Activated naive CD4-positive, alpha-beta T cell treated with anti-CD3 and anti-CD28 coated beads, Interleukin-2, amount 50 U/mL, for 72 hours (primary cell): ENCODE results near the gene CSNK2B. TPM values are rescaled to one million over a fixed set of nuclear protein-coding genes. Genes with fewer than 3 reads are reported as not detected.
"Not testable (repeated sequence)": the region's sequence is repeated elsewhere in the genome, so short reads cannot be mapped to it uniquely, and the experiment has no call there.

Experiments used
- ATAC-seq, 2 donors: fragments of 150-1000 bp; cut with Tn5 transposase; 2 replicates each; pipeline ENCODE4 v1.10.0; 2021; ENCODE audit warnings: mild to moderate bottlenecking in 2 of 2, moderate library complexity in 2 of 2
- DNase-seq, 2 donors: peaks; one replicate each; pipeline ENCODE4 v3.0.0; 2021 to 2022; ENCODE audit warnings: low spot score in 2 of 2
- H3K27ac Mint-ChIP-seq, 2 donors: one replicate each; pipeline ENCODE4 v1.8.0; 2022; ENCODE audit warnings: mild to moderate bottlenecking in 2 of 2, mixed read lengths in 2 of 2
- H3K36me3 Mint-ChIP-seq, 2 donors: one replicate each; pipeline ENCODE4 v1.8.0; 2022; ENCODE audit warnings: mixed read lengths in 2 of 2
- H3K9me3 Mint-ChIP-seq, 2 donors: one replicate each; pipeline ENCODE4 v1.8.0; 2022; ENCODE audit warnings: mixed read lengths in 2 of 2
- total RNA-seq, 2 donors: library from RNA; stranded (reverse); gene quantifications; one replicate each; pipeline ENCODE4 v1.2.3, GENCODE V29; 2022

The CSNK2B gene
- total RNA-seq, 2 donors from 2014 or later = 242 to 251 TPM

DNA sequence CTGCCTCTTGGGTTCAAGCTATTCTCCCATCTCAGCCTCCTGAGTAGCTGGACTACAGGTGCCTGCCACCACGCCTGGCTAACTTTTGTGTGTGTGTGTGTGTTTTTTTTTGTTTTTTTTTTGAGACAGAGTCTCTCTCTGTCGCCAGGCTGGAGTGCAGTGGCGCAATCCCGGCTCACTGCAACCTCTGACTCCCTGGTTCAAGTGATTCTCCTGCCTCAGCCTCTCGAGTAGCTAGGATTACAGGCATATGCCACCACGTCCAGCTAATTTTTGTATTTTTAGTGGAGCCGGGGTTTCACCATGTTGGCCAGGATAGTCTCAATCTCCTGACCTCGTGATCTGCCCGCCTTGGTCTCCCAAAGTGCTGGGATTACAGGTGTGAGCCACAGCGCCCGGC lies 43.3 kb downstream of the CSNK2B start:
- H3K36me3 Mint-ChIP-seq, H3K9me3 Mint-ChIP-seq, H3K27ac Mint-ChIP-seq, DNase-seq, ATAC-seq: not testable (repeated sequence)

DNA sequence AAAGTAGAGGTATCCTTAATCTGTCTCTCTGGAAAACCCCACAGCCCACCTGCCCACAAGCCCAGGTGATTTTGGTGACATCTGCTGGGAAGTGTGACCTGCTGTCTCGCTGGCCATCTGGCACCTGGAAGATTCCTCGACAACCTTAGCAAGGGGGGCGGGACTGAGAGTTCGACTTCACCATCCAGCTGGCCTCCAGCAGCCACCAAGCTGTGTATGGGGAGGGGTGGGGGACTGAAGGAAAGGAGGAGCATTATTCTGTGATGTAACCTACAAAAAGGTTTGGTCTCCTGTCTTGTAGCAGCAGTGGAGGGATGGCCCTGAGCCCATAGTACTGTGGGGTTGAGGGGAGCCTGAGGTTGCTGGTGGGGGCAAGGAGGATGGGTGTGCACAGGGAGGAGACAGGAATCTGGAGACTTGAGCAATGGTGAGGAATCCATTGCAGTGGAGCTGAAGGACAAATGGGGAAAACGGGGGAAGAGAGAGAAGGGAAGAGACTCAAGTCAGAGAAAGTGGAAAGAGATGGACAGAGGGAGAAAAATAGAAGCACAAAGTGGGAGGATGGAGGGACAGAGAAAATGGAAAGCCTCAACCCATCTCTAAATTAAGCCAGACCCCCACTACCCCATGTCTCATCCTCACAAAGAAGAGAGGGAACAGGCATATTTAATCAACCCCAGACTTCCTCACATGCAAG lies 44.8 kb downstream of the CSNK2B start:
- H3K36me3 Mint-ChIP-seq = no peaks in the 10 kb centered on the region
- DNase-seq (no peak), ATAC-seq (no peak)
- peak overlapping the region in 1 of 2 donors; percentile 19 for H3K27ac Mint-ChIP-seq
- H3K9me3 Mint-ChIP-seq = no peaks in the 10 kb centered on the region

DNA sequence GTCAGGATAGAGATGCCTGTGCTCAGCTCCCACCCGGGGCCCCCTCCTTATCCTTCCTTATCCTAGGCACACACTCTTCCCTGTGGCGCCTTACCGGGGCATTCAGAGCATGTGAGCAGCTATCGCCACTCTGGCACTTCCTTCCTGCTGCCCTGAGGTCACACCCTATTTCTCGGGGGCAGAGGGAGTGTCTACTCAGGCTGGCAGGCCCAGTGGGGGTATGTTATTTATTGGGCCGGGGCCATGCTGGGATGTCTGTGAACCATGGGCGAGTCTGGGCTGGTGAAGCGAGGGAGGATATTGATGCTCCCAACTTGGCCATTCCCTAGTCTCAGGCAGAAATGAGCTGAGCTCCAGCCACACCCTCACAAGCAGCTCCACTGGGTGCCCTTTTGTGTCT lies 45.4 kb downstream of the CSNK2B start:
- peak in 1 of 2 donors; percentile 9 for ATAC-seq
- H3K9me3 Mint-ChIP-seq = no peaks in the 10 kb centered on the region
- peak overlapping the region; percentile 19 to 80 for H3K27ac Mint-ChIP-seq
- no peak for DNase-seq
- H3K36me3 Mint-ChIP-seq = no peaks in the 10 kb centered on the region

DNA sequence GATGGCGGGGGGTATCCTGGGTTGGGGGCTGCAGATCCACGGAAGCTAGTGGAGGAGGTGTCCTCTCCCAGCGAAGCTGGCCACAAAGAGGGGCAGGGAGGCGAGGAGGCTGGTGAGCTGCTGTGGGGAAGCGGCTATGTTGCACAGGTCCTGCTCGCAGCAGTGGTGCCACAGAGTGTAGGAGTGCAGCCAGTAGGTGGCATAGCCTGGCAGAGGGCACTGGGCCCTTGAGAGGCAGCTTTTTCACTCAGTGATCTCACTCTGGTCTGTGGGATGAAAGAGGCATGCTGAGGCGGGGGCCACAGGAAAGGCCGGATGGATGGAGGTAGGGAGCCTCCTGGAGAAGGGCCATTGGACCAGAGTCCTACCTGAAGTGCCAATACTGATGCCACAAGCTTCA lies 46.4 kb downstream of the CSNK2B start:
- Mint-ChIP-seq H3K27ac (no peak overlapping the region), H3K36me3 (no peaks in the 10 kb centered on the region), H3K9me3 (no peaks in the 10 kb centered on the region)
- ATAC-seq = peak in 1 of 2 donors; percentile 45
- DNase-seq = no peak

DNA sequence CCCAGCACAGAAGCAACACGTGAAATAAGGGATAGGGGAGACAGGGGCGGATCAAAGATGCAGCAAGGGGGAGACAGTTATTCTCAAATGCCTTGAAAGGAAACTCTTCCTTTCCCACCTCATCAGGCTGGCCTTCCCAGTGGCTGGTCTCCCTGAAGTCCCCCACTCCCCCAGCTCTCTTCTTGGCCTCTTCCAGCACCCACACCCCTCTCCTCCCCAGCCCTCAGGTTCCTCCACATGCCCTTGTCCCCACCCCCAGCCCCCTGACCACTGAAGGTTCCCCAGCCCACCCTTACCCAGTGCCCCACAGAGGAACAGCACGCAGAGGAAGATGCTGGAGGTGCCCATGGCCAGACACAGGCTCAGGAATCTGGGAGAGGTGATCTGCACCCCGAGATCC lies 47.6 kb downstream of the CSNK2B start:
- ATAC-seq = no peak
- H3K9me3 Mint-ChIP-seq = no peaks in the 10 kb centered on the region
- no peak for DNase-seq
- no peaks in the 10 kb centered on the region for H3K36me3 Mint-ChIP-seq
- no peak overlapping the region for H3K27ac Mint-ChIP-seq

DNA sequence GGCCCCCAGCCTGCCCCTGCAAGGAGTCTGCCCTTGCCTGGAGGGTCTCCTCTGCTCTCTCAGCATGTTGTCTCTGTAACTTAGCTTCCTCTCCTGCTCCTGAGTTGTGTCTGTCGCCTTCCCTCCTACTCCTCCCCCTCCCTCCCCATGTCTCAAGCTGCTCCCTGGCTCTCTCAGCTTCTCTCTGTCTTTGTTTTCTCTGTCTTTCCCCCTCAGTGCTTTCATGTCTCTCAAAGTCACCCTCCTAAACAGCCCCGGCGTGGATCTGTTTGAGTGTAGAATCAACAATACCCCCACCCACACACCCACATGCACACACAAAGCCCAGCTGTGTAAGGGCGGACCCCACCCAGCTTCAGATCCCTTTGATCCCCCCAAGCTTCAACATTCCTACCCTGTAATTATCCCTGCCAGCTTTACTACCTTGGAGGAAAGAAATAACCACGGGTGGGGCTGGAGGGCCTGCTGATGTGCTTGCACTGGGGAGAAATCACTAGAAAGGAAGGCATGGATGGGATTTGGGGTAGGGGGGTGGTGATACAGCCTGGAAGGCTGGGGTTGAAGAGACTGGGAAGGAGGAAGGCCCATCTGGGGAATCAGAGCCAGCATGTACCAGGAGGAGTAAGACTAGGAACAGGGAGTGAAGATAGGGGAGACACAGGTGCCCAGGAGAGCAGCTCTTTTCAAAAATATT lies 48.3 kb downstream of the CSNK2B start:
- DNase-seq (no peak), ATAC-seq (no peak)
- H3K9me3 Mint-ChIP-seq = no peaks in the 10 kb centered on the region
- peak overlapping the region in 1 of 2 donors; percentile 26 for H3K27ac Mint-ChIP-seq
- H3K36me3 Mint-ChIP-seq = no peaks in the 10 kb centered on the region

DNA sequence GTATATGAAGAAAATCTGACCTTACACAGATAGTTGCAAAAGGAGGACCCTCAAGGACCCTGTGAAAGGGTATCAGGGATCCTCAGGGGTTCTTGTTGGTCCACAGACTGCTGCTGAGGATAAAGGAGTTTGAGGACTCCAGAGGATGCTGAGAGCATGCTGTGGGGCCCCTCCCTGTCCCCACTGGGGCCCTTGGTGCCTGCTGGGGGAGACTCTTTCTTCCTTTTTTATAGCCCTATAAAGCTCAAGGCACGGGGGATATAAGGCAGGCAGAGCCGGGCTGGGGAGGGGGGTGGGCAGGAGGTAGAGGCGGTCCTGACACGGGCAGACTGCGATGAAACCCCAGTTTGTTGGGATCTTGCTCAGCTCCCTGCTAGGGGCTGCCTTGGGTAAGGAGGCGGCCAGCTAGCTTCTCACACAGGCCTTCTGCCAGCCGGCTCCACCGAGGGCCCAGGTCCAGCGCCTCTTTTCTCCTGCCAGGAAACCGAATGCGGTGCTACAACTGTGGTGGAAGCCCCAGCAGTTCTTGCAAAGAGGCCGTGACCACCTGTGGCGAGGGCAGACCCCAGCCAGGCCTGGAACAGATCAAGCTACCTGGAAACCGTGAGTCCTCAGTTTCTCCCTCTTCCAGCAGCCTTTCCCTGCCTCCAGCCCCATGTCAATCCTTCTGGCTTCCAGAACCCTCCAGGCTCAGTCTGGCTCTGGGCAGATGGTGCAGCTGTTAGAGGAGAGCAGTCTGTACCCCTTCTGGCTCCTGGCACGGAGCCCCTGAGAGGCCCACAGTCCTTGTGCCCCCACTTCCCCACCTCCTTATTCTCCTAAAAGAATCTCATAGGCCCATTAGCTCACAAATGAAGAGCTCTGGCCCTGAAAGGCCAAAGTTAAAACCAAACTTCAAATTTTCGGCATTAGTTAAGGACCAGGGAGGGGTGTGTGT lies 49.4 kb downstream of the CSNK2B start, which contains the start of gene LY6G6D:
LY6G6D (plus strand) TSS at position 327 of the 937 bp plus-strand sequence; CDS start at position 335, 8 bp downstream.
- DNase-seq = no peak
- no peak for ATAC-seq
- Mint-ChIP-seq H3K9me3 (no peaks in the 10 kb centered on the region), H3K36me3 (no peaks in the 10 kb centered on the region), H3K27ac (peak within 1 kb of the TSS in 1 of 2 donors; percentile 26)

DNA sequence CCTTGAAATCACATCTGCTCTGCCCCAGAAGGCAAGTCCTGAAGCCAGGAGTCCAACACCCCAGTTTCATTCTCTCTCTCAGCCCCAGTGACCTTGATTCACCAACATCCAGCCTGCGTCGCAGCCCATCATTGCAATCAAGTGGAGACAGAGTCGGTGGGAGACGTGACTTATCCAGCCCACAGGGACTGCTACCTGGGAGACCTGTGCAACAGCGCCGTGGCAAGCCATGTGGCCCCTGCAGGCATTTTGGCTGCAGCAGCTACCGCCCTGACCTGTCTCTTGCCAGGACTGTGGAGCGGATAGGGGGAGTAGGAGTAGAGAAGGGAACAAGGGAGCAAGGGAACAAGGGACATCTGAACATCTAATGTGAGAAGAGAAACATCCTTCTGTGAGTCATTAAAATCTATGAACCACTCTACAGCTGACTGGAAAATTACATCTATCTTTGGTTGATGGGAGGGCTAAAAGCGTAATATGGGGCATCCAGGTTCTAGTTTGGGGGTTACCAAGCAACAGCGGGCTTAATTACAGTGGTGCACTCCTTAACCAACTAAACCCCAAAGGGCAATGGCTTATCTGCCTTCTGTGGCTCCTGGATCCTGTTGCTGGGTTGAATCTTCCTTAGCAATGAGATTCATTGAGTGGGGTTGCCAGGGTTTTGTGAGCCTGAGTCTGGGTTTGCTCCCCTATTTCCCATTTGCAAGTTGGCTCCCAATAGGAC lies 51.8 kb downstream of the CSNK2B start:
- Mint-ChIP-seq H3K27ac (peak overlapping the region in 1 of 2 donors; percentile 75), H3K36me3 (no peaks in the 10 kb centered on the region), H3K9me3 (no peaks in the 10 kb centered on the region)
- no peak for ATAC-seq
- no peak for DNase-seq

DNA sequence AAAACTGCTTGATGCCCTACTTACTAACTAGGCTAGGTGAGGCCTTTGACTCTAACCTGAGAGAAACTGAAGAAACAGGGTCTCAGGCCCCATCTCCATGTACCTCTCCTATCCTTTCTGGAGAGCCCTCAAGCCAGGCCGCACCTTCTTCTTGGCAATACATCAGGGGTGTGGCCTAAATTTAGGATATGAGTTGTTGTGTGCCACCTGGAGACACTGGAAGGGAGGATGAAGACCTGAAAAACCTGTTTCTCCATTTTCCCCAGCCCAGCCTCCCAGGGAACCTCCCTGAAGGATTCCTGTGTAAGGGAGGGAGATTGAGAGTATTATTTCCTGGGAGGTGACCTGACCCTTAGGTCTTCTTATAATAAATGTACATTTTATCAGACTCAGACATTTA lies 52.4 kb downstream of the CSNK2B start:
- Mint-ChIP-seq H3K27ac (peak overlapping the region in 1 of 2 donors; percentile 18), H3K36me3 (no peaks in the 10 kb centered on the region), H3K9me3 (no peaks in the 10 kb centered on the region)
- ATAC-seq (no peak), DNase-seq (no peak)

DNA sequence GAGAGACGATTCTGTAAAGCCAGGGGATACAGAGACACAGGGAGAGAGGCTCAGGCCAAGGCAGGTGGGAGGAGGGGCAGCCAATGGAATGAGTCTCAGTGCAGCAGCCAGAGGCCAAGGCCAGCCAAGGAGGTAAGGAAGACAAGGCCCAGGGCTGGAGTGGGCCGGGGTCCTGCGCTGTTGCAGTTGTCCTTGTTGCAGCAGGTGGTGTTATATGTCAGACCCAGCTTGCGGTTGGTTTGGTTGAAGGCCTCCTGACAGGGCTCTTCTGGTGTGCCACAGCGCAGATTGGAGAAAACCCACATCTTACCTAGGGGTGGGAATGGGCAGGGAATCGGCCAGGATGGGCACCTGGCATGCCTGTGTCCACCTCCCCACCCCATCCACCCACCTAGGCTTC lies 53.1 kb downstream of the CSNK2B start:
- no peak for ATAC-seq

More for the DNA sequence above, 53.1 kb downstream of the CSNK2B start:
- Mint-ChIP-seq H3K36me3 (no peaks in the 10 kb centered on the region), H3K9me3 (no peaks in the 10 kb centered on the region), H3K27ac (peak overlapping the region in 1 of 2 donors; percentile 18)
- no peak for DNase-seq

Other genes with a start within 250 kb of the CSNK2B start
- 10 to 100 TPM; 20.3 to 35.2 TPM for gene MICB, start 167.9 kb upstream of the CSNK2B start, total RNA-seq
- gene MCCD1, start 137.1 kb upstream of the CSNK2B start, total RNA-seq = not detected
- 100 to 1,000 TPM; 569 to 658 TPM for gene DDX39B, start 124.1 kb upstream of the CSNK2B start, total RNA-seq
- gene ATP6V1G2, start 119.5 kb upstream of the CSNK2B start, total RNA-seq = 1 to 10 TPM; 4.1 to 7.4 TPM
- gene NFKBIL1, start 118.5 kb upstream of the CSNK2B start, total RNA-seq = 10 to 100 TPM; 19.4 to 39.7 TPM
- gene LTA, start 93.8 kb upstream of the CSNK2B start, total RNA-seq = 1,000 to 10,000 TPM in 1 of 2 donors, 100 to 1,000 TPM in 1; 266 to 1,366 TPM
- 100 to 1,000 TPM in 1 of 2 donors, 10 to 100 TPM in 1; 52.0 to 250 TPM for gene TNF, start 90.5 kb upstream of the CSNK2B start, total RNA-seq
- gene LTB, start 83.7 kb upstream of the CSNK2B start, total RNA-seq = 100 to 1,000 TPM in 1 of 2 donors, 10 to 100 TPM in 1; 89.3 to 294 TPM
- gene LST1, start 79.8 kb upstream of the CSNK2B start, total RNA-seq = 10 to 100 TPM; 18.2 to 21.6 TPM
- gene NCR3, start 73.1 kb upstream of the CSNK2B start, total RNA-seq = 10 to 100 TPM; 12.7 to 17.2 TPM
- 100 to 1,000 TPM in 1 of 2 donors, 10 to 100 TPM in 1; 43.9 to 117 TPM for gene AIF1, start 50.8 kb upstream of the CSNK2B start, total RNA-seq
- gene PRRC2A, start 45.4 kb upstream of the CSNK2B start, total RNA-seq = 100 to 1,000 TPM; 253 to 336 TPM
- gene BAG6, start 13.4 kb upstream of the CSNK2B start, total RNA-seq = 100 to 1,000 TPM; 286 to 303 TPM
- 1 to 10 TPM; 2.6 to 2.7 TPM for gene APOM, start 10.2 kb upstream of the CSNK2B start, total RNA-seq
- 10 to 100 TPM; 15.0 to 16.4 TPM for gene C6orf47, start 5.3 kb upstream of the CSNK2B start, total RNA-seq
- 10 to 100 TPM; 36.2 to 39.0 TPM for gene GPANK1, start 1.1 kb upstream of the CSNK2B start, total RNA-seq
- 10 to 100 TPM; 23.4 to 26.5 TPM for gene LY6G5B, start 3.9 kb downstream of the CSNK2B start, total RNA-seq
- 1 to 10 TPM; 1.8 to 4.1 TPM for gene LY6G5C, start 15.0 kb downstream of the CSNK2B start, total RNA-seq
- 10 to 100 TPM; 33.1 to 46.8 TPM for gene ABHD16A, start 37.2 kb downstream of the CSNK2B start, total RNA-seq
- not detected for gene LY6G6F, start 40.8 kb downstream of the CSNK2B start, total RNA-seq
- not detected for gene LY6G6D, start 49.3 kb downstream of the CSNK2B start, total RNA-seq
- not detected for gene LY6G6C, start 55.7 kb downstream of the CSNK2B start, total RNA-seq
- gene MPIG6B, start 57.3 kb downstream of the CSNK2B start, total RNA-seq = not detected
- 10 to 100 TPM in 1 of 2 donors, 1 to 10 TPM in 1; 6.7 to 42.6 TPM for gene DDAH2, start 63.2 kb downstream of the CSNK2B start, total RNA-seq
- 100 to 1,000 TPM; 440 to 455 TPM for gene CLIC1, start 70.5 kb downstream of the CSNK2B start, total RNA-seq
- gene MSH5, start 73.9 kb downstream of the CSNK2B start, total RNA-seq = 100 to 1,000 TPM; 116 to 158 TPM
- 10 to 100 TPM; 13.3 to 21.3 TPM for gene SAPCD1, start 96.6 kb downstream of the CSNK2B start, total RNA-seq
- 1 to 10 TPM in 1 of 2 donors, under 1 TPM in 1; 0.68 to 2.6 TPM for gene VWA7, start 111.2 kb downstream of the CSNK2B start, total RNA-seq
- 100 to 1,000 TPM in 1 of 2 donors, 10 to 100 TPM in 1; 57.7 to 127 TPM for gene VARS1, start 129.7 kb downstream of the CSNK2B start, total RNA-seq
- gene LSM2, start 140.9 kb downstream of the CSNK2B start, total RNA-seq = 100 to 1,000 TPM; 150 to 173 TPM
- 1 to 10 TPM; 2.3 to 2.8 TPM for gene HSPA1L, start 149.2 kb downstream of the CSNK2B start, total RNA-seq
- gene HSPA1A, start 149.5 kb downstream of the CSNK2B start, total RNA-seq = 10 to 100 TPM; 55.1 to 79.8 TPM
- 100 to 1,000 TPM in 1 of 2 donors, 10 to 100 TPM in 1; 53.8 to 171 TPM for gene HSPA1B, start 161.7 kb downstream of the CSNK2B start, total RNA-seq
- gene NEU1, start 196.7 kb downstream of the CSNK2B start, total RNA-seq = 10 to 100 TPM; 18.6 to 48.8 TPM
- under 1 TPM in 1 of 2 donors, not detected in 1; 0.29 TPM for gene SLC44A4, start 212.9 kb downstream of the CSNK2B start, total RNA-seq
- gene EHMT2, start 231.6 kb downstream of the CSNK2B start, total RNA-seq = 10 to 100 TPM; 40.1 to 58.5 TPM
- gene ZBTB12, start 236.0 kb downstream of the CSNK2B start, total RNA-seq = 1 to 10 TPM; 1.3 to 2.4 TPM